Hypothalamus (tissue), 51 donors: Measurements from ENCODE around the gene RNF31.

ENCODE experiments used
- DNase-seq, 51 donors: peaks; one replicate each; lab custom pipeline; 2025; lab: John Stamatoyannopoulos, UW

The RNF31 gene

DNA sequence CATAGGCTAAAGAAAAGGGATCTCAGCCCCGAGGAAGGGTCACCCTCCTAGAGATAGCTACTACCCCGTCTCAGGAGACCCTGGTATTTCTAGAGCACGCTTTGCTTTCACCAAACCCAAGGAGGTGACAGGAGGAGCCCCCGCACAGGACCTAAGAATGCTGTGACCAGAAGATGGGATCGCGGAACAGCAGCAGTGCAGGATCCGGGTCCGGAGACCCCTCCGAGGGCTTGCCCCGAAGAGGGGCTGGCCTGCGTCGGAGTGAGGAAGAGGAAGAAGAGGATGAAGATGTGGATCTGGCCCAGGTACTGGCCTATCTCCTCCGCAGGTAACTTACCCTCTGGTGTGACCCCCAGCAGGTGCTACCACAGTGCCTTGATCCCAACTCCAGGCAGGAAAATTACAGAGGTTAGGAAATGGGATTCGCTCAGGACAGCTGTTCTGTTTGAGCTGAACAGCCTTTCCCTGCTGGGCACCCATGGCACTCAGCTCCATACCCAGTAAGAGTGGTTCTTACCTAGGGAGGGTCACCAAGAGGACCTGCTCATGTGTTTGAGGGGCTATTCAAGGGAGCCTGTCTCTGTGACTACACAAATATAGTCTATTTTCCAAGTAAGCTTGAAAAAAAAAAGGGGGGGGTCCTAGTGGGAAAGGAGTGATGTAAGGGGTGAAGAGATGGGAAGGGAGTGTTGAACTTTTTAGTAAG is 31.7 kb upstream of the RNF31 start:
- no peak for DNase-seq

GRCh38 chr14:24116128-24116814 is 31.0 kb upstream of the RNF31 start:
- DNase-seq = no peak

DNA sequence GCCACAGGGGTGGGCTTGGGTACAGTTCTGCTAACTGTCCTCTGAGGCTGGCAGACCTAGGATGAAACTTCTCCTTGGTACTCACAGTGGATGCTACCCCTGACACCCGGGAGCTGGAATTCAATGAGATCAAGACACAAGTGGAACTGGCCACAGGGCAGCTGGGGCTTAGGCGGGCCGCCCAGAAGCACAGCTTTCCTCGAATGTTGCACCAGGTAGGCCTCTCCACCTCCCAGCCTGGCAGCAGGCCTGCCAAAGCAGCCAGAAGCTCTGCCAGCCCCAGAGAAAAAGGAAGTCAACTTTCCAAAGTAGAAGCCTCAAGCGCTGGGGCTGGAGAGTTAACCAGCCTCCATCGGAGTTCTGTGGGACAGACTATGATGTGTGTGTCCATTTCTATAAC is 30.1 kb upstream of the RNF31 start:
- DNase-seq = no peak

- DNase-seq = no peak
Measured at GRCh38 chr14:24119691-24120090, 27.6 kb upstream of the RNF31 start.

- no peak for DNase-seq
Measured at GRCh38 chr14:24121210-24121609, 26.1 kb upstream of the RNF31 start.

- no peak for DNase-seq
Measured at GRCh38 chr14:24122416-24122815, 24.9 kb upstream of the RNF31 start.

DNA sequence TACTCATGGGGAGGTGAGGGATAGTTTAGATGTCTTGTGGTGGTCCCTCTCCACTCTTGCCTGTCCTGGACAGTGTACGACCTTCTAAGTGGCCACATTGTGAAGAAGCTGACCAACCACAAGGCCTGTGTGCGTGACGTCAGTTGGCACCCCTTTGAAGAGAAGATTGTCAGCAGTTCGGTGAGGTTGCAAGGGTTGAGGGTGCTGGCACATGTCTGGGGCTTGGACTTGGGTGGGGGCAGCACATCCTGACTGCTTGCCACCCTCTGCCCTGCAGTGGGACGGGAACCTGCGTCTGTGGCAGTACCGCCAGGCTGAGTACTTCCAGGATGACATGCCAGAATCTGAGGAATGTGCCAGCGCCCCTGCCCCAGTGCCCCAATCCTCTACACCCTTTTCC is 24.4 kb upstream of the RNF31 start:
- DNase-seq = no peak

DNA sequence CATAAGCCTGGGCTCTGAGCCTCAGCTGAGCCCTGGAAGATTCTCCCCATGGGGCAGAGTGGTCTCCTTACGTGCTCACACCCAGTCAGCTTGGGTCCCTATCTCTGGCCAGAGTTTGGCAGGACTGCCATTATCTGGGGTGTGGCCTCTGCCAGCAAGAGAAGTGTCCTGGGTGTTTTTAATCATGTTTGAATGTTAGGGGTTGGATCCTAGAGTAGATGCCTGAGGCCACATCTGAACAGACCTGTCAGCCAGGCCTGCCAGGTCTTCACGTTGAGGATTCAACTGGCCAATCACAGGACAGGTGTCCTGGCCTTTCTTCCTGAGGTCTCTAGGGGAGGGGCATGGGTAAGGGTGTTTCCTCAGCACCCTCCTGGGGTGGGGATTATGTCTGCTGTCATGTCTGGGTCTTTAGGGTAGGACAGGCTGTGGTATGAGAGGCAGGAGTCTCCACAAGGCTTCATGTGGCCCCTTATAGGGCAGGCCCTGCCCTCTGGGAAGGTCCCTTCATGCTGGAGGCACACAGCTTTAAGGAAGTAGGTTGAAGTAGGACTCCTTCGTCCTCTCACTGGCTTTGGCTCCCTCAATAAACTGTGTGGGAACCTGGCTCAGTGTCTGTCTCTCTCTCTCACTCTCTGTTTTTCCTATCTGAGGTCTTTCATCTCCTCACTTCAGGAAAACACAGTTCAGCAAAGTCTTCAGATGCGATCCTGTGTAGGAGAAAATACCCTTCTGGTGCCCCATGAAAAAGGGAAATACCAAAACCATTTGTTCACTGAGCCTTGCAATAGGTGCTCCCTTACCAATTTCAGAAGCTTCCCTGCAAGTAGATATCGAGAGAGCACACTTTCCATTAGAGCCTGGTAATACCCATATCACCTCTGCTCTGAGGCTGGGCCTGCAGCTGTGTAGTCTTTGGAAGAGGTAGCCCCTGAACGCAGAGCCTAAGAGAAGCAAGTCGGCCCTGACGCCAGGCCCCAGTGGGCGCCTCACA is 23.6 kb upstream of the RNF31 start:
- DNase-seq = no peak

DNA sequence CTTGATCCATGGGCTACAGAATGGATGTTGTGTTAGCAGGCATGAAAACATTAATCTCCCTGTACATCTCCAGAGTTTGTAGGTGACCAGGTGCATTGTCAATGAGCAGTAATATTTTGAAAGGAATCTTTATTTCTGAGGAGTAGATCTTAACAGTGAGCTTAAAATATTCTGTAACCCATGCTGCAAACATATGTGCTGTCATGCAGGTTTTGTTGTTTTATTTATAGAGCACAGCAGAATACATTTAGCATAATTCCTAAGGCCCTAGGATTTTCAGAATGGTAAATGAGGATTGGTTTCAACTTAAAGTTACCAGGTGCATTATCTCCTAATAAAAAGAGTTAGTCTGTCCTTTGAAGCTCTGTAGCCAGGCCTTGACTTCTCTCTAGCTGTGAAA is 20.4 kb upstream of the RNF31 start:
- DNase-seq = no peak

GRCh38 chr14:24127673-24128072 is 19.6 kb upstream of the RNF31 start:
- DNase-seq = no peak

DNA sequence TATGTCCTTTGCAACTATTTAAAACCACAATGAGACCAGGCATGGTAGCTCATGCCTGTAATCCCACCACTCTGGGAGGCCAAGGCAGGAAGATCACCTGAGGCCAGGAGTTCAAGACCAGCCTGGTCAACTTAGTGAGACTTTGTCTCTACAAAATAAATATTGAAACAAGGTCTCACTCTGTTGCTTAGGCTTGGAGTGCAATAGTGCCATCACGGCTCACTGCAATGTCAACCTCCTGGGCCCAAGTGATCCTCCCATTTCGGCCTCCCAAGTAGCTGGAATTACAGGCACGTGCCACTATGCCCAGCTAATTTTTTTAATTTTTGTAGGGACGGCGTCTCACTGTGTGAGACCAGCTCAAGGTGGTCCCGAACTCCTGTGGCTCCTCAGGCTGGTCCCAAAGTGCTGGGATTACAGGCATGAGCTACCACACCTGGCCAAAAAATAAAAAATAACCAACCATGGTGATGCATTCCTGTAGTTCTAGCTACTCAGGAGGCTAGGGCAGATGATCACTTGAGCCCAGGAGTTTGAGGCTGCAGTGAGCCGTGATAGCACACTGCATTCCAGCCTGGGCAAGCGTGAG is 17.8 kb upstream of the RNF31 start:
- no peak for DNase-seq

DNA sequence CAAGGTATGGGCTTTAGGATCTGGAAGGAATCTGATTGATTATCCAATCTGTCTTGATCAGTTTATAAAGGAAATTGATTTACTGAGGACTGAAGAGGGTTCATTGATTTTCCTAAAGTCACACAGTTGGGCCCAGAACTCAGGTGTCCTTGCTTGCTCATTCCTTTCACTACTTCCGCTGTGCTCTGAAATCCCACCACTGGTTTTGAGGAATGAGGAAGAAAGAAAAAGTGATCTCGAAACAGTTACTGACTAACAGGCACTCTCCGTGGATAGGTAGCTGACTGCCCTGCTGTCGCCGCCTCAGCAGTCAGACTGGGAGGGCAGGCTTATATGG is 16.9 kb upstream of the RNF31 start, which contains the start of gene FITM1:
Gene FITM1, plus strand, starts transcription at position 280 of the 337 bp plus-strand sequence. CDS start 905 bp downstream, outside the sequence.
- no peak for DNase-seq

GRCh38 chr14:24130717-24131548 is 16.4 kb upstream of the RNF31 start:
- DNase-seq = no peak

DNA sequence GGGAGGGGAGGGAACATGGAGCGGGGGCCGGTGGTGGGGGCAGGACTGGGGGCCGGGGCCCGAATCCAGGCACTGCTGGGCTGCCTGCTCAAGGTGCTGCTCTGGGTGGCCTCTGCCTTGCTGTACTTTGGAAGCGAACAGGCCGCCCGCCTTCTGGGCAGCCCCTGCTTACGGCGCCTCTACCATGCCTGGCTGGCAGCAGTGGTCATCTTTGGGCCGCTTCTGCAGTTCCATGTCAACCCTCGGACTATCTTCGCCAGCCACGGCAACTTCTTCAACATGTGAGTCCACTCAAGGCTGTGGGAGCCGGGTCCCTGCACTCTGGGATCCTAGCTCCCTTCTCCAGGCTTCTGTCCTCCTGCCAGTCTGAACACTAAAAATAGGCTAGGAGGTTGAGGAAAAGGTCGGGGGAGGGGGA is 15.7 kb upstream of the RNF31 start:
- DNase-seq = no peak

- DNase-seq = no peak
Measured at GRCh38 chr14:24132061-24132685, 15.1 kb upstream of the RNF31 start.

DNA sequence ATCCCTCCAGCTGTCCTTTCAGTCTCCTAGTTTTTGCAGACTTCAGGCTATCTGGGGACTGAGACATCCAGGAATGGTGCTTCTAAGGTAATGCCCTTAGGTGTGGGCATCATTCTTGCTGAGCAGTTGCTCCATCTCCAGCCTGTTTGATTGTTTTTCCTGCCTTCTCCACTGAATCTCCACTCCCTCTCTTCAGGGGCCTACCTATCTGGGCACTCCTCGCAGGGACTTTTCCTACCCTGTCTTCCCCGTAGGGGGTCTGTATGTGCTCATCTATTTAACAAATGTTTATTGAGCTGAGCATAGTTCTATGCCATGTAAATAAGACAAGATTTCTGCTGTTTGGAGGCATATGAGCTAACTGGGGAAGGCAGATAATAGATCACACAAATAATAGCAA is 14.3 kb upstream of the RNF31 start:
- DNase-seq = no peak

GRCh38 chr14:24133735-24134134 is 13.6 kb upstream of the RNF31 start:
- no peak for DNase-seq

- DNase-seq = peak in 1 of 51 donors; percentile 37
Measured at GRCh38 chr14:24135584-24135833, 11.8 kb upstream of the RNF31 start.

- peak; percentile 12 to 96 (median 87) for DNase-seq
Measured at GRCh38 chr14:24135834-24136683, 11.2 kb upstream of the RNF31 start, which contains the start of gene PSME1. TSS of gene PSME1 (plus strand) at chr14:24136194. CDS start at chr14:24136263, 69 bp downstream.
